IMR-90 (cell line): ENCODE results near the gene TNS3. TPM values are rescaled to one million over a fixed set of nuclear protein-coding genes. Genes with fewer than 3 reads are reported as not detected.
"Not testable (repeated sequence)": the region's sequence is repeated elsewhere in the genome, so short reads cannot be mapped to it uniquely, and the experiment has no call there.

Experiments
- ATAC-seq: fragments of 200-7000 bp; cut with Tn5 transposase; 2 replicates; pipeline ENCODE4 v1.9.1; 2020; ENCODE audit warnings: low read depth, mild to moderate bottlenecking, moderate library complexity
- BruUV-seq: library from RNA; stranded (reverse); fragments of 400-500 nt; replicated peaks from 2 replicates; lab custom pipeline; 2021; lab: Mats Ljungman, UMichigan
- CTCF ChIA-PET: fragments of 300-600 bp; formaldehyde crosslinking; extraction: SDS; loops from one replicate; lab custom pipeline; 2021; ENCODE audit warnings: antibody characterized with exemption; lab: Yijun Ruan, JAX
- POLR2A ChIA-PET: fragments of 300-600 bp; sonication (Branson Sonifier 250); formaldehyde crosslinking; loops from one replicate; lab custom pipeline; 2022; ENCODE audit warnings: antibody characterized with exemption; ENCODE audit not compliant: unreplicated experiment; lab: Charles Lee
- DNase-seq: peaks from one replicate; pipeline ENCODE4 v3.0.0; 2013
- H2AFZ ChIP-seq: replicated peaks from 2 replicates; pipeline ENCODE3; 2013; ENCODE audit warnings: low read length, mild to moderate bottlenecking; ENCODE audit not compliant: poor library complexity
- H2AK5ac ChIP-seq: 2 replicates; pipeline ENCODE4 v1.6.1; 2013; ENCODE audit warnings: low read depth, low read length, inconsistent platforms
- H2AK9ac ChIP-seq: replicated peaks from 2 replicates; pipeline ENCODE3; 2013; ENCODE audit warnings: mild to moderate bottlenecking, low read depth, low read length, moderate library complexity; ENCODE audit not compliant: poor library complexity
- H2BK120ac ChIP-seq: 2 replicates; pipeline ENCODE4 v1.6.1; 2013; ENCODE audit warnings: low read depth, low read length, inconsistent platforms
- H2BK15ac ChIP-seq: 3 replicates; pipeline ENCODE4 v1.6.1; 2013; ENCODE audit warnings: low read depth, low read length, inconsistent platforms
- H2BK20ac ChIP-seq: 2 replicates; pipeline ENCODE4 v1.6.1; 2013; ENCODE audit warnings: low read depth, mild to moderate bottlenecking, inconsistent platforms, low read length, moderate library complexity
- H2BK5ac ChIP-seq: 2 replicates; pipeline ENCODE4 v1.6.1; 2013; ENCODE audit warnings: mild to moderate bottlenecking, low read depth, low read length, inconsistent platforms; ENCODE audit not compliant: poor library complexity, severe bottlenecking
- H3K14ac ChIP-seq: replicated peaks from 2 replicates; pipeline ENCODE4 v1.6.1; 2013; ENCODE audit warnings: low read depth, low read length, inconsistent platforms
- H3K18ac ChIP-seq: 2 replicates; pipeline ENCODE4 v1.6.1; 2013; ENCODE audit warnings: low read depth, low read length, control low read depth
- H3K23ac ChIP-seq: 2 replicates; pipeline ENCODE4 v1.6.1; 2013; ENCODE audit warnings: low read depth, low read length, inconsistent platforms
- H3K27ac ChIP-seq: 2 replicates; pipeline ENCODE4 v1.5.1; 2013; ENCODE audit warnings: mild to moderate bottlenecking, control low read depth, low read length; ENCODE audit not compliant: insufficient read depth
- H3K27me3 ChIP-seq: 2 replicates; pipeline ENCODE4 v1.6.1; 2013; ENCODE audit warnings: low read length; ENCODE audit not compliant: control insufficient read depth, insufficient read depth
- H3K36me3 ChIP-seq: 2 replicates; pipeline ENCODE4 v1.6.1; 2013; ENCODE audit warnings: low read length, mixed read lengths; ENCODE audit not compliant: control insufficient read depth, insufficient read depth
- H3K4ac ChIP-seq: 2 replicates; pipeline ENCODE4 v1.6.1; 2013; ENCODE audit warnings: low read depth, low read length, inconsistent platforms
- H3K4me1 ChIP-seq: 2 replicates; pipeline ENCODE4 v1.6.1; 2013; ENCODE audit warnings: low read length, mixed read lengths; ENCODE audit not compliant: control insufficient read depth, insufficient read depth
- H3K4me2 ChIP-seq: 2 replicates; pipeline ENCODE4 v1.6.1; 2013; ENCODE audit warnings: low read depth, mild to moderate bottlenecking, control low read depth, low read length, moderate library complexity
- H3K4me3 ChIP-seq: 2 replicates; pipeline ENCODE4 v1.5.1; 2013; ENCODE audit warnings: low read depth, mild to moderate bottlenecking, control low read depth, low read length, moderate library complexity; ENCODE audit not compliant: insufficient read depth
- H3K56ac ChIP-seq: 2 replicates; pipeline ENCODE4 v1.6.1; 2013; ENCODE audit warnings: low read length, inconsistent platforms; ENCODE audit not compliant: insufficient read depth; ENCODE audit errors: extremely low read depth
- H3K79me1 ChIP-seq, 2 experiments: 2 replicates each; pipeline ENCODE4 v1.6.1; 2013; ENCODE audit warnings: low read length in 2 of 2, inconsistent platforms in 1 of 2, low read depth in 1 of 2
- H3K9ac ChIP-seq: 2 replicates; pipeline ENCODE4 v1.6.1; 2013; ENCODE audit warnings: low read depth, low read length, control low read depth
- H3K9me1 ChIP-seq: 2 replicates; pipeline ENCODE4 v1.6.1; 2013; ENCODE audit warnings: low read length, inconsistent platforms; ENCODE audit not compliant: insufficient read depth
- H3K9me3 ChIP-seq: 2 replicates; pipeline ENCODE4 v1.6.1; 2013; ENCODE audit warnings: low read length; ENCODE audit not compliant: control insufficient read depth, insufficient read depth
- H4K20me1 ChIP-seq: 2 replicates; pipeline ENCODE4 v1.6.1; 2013; ENCODE audit warnings: low read length, inconsistent platforms; ENCODE audit not compliant: insufficient read depth
- H4K5ac ChIP-seq: 2 replicates; pipeline ENCODE4 v1.6.1; 2013; ENCODE audit warnings: mild to moderate bottlenecking, low read depth, low read length, control low read depth
- H4K8ac ChIP-seq, 2 experiments: 2 replicates each; pipeline ENCODE4 v1.6.1; 2013; ENCODE audit warnings: low read depth in 2 of 2, low read length in 2 of 2, control low read depth in 1 of 2, inconsistent platforms in 1 of 2
- H4K91ac ChIP-seq: 2 replicates; pipeline ENCODE4 v1.6.1; 2013; ENCODE audit warnings: low read depth, low read length, inconsistent platforms; ENCODE audit not compliant: insufficient read depth
- WGBS, 2 experiments: methylation state at CpG; one replicate each; pipeline versions ENCODE4 v1.1.5 to v1.1.7; 2013; ENCODE audit warnings: missing lambda C conversion rate in 2 of 2; ENCODE audit not compliant: insufficient read length in 1 of 2; ENCODE audit errors: extremely low coverage in 2 of 2; 5-methylcytosine and 5-hydroxymethylcytosine counted together
- dilution Hi-C: fragments of 300-500 bp; cut with HindIII; formaldehyde crosslinking; loops from one replicate; pipeline ENCODE4 v1.14.3; 2018; ENCODE audit warnings: low sequenced_read_pairs; ENCODE audit not compliant: unreplicated experiment
- in situ Hi-C: fragments of 300-500 bp; cut with MboI; formaldehyde crosslinking; loops from 3 replicates; pipeline ENCODE4 v1.14.3; 2019; ENCODE audit warnings: low sequenced_read_pairs, inconsistent platforms, mixed read lengths
- intact Hi-C: fragments of 100-400 bp; cut with micrococcal nuclease; formaldehyde crosslinking; loops from 2 replicates; pipeline ENCODE4 v1.10.0; 2022
- polyA plus RNA-seq, 3 experiments: library from polyadenylated mRNA; depleted of rRNA; stranded (reverse); fragments of >200 nt; gene quantifications; 2 replicates each; pipeline ENCODE4 v1.2.3, GENCODE V29; 2012; ENCODE audit warnings: low replicate concordance in 1 of 3
- total RNA-seq: library from RNA; depleted of rRNA; stranded (reverse); fragments of >200 nt; gene quantifications from 2 replicates; pipeline ENCODE4 v1.2.3, GENCODE V29; 2012

The TNS3 gene
- total and polyA plus RNA-seq, 2 of the 4 experiments (the other 2 are of a cell fraction) = 64.3 to 79.2 TPM

- H4K91ac ChIP-seq, H3K4me3 ChIP-seq, H3K4me1 ChIP-seq, H3K36me3 ChIP-seq, H2BK120ac ChIP-seq, H2AFZ ChIP-seq, H3K79me1 ChIP-seq, H3K9me3 ChIP-seq, BruUV-seq, H3K27me3 ChIP-seq, H2BK20ac ChIP-seq, H2AK5ac ChIP-seq, H3K9me1 ChIP-seq, H3K18ac ChIP-seq, dilution Hi-C loops, H4K8ac ChIP-seq, H2BK15ac ChIP-seq, H3K14ac ChIP-seq, DNase-seq, H4K20me1 ChIP-seq, H3K27ac ChIP-seq, H3K56ac ChIP-seq, H4K5ac ChIP-seq, H3K9ac ChIP-seq, H3K23ac ChIP-seq, POLR2A ChIA-PET, ATAC-seq, H3K4ac ChIP-seq, H2BK5ac ChIP-seq, H2AK9ac ChIP-seq, CTCF ChIA-PET, H3K4me2 ChIP-seq: not testable (repeated sequence)
- intact Hi-C loops (loop anchor here (10.0 kb wide), 2 partner anchors 313 to 683 kb away; partner anchors contain the start of gene PKD1L1), in situ Hi-C loops (loop anchor here (10.0 to 25.0 kb wide), 3 partner anchors 553 to 850 kb away; partner anchors contain the start of gene PKD1L1)
- 96% methylated on average over 5 of the region's 11 CpGs; no CpG with 5 or more reads in 1 of the 2 experiments for WGBS, 2 experiments
Observed at GRCh38 chr7:47262160-47262559, 319.8 kb downstream of the TNS3 start.
